Endothelial cell of umbilical vein (primary cell): Measurements from ENCODE around the gene EIF2AK2. TPM values are rescaled to one million over a fixed set of nuclear protein-coding genes. Genes with fewer than 3 reads are reported as not detected.

Source experiments
- BruUV-seq: library from RNA; stranded (reverse); fragments of 400-500 nt; replicated peaks from 2 replicates; lab custom pipeline; 2021; lab: Mats Ljungman, UMichigan
- CTCF ChIA-PET: fragments of 300-600, 350-600 bp; sonication (Branson Sonifier 250); formaldehyde crosslinking; loops from one replicate; lab custom pipeline; 2021; ENCODE audit warnings: antibody characterized with exemption, inconsistent platforms; lab: Charles Lee
- POLR2A ChIA-PET: fragments of 300-600, 350-600 bp; sonication (Branson Sonifier 250); formaldehyde crosslinking; loops from one replicate; lab custom pipeline; 2021; ENCODE audit warnings: antibody characterized with exemption, inconsistent platforms; lab: Charles Lee
- DNase-seq: peaks from one replicate; pipeline ENCODE4 v3.0.0-alpha.2; 2011; ENCODE audit warnings: low read depth, low spot score
- FAIRE-seq: peaks from 2 replicates; lab custom pipeline; 2011; peaks lifted over from hg19 to GRCh38; lab: Jason Lieb, UNC
- H2AFZ ChIP-seq: 2 replicates; pipeline ENCODE4 v1.6.0; 2012; ENCODE audit warnings: low read depth, low read length, control low read depth, inconsistent platforms
- H3K27ac ChIP-seq: 2 replicates; pipeline ENCODE4 v1.5.1; 2011; ENCODE audit warnings: low read depth, mild to moderate bottlenecking, control low read depth, low read length, moderate library complexity; ENCODE audit not compliant: insufficient read depth
- H3K27me3 ChIP-seq, 2 experiments: 2 replicates each; pipeline versions ENCODE4 v1.6.0 to v1.6.1; 2011; ENCODE audit warnings: low read length in 2 of 2, mixed read lengths in 1 of 2; ENCODE audit not compliant: control insufficient read depth in 2 of 2, insufficient read depth in 2 of 2
- H3K36me3 ChIP-seq, 2 experiments: 2 replicates in 1 of 2; 3 replicates in 1 of 2; pipeline ENCODE4 v1.5.1; 2011; ENCODE audit warnings: low read length in 2 of 2, mild to moderate bottlenecking in 1 of 2, moderate library complexity in 1 of 2; ENCODE audit not compliant: control insufficient read depth in 2 of 2, insufficient read depth in 2 of 2; ENCODE audit errors: extremely low read depth in 1 of 2
- H3K4me1 ChIP-seq: 3 replicates; pipeline ENCODE4 v1.5.1; 2011; ENCODE audit warnings: mild to moderate bottlenecking, low read length; ENCODE audit not compliant: control insufficient read depth, insufficient read depth; ENCODE audit errors: extremely low read depth
- H3K4me2 ChIP-seq: 2 replicates; pipeline ENCODE4 v1.6.1; 2011; ENCODE audit warnings: low read length, control low read depth, mixed read lengths; ENCODE audit not compliant: insufficient read depth
- H3K4me3 ChIP-seq, 3 experiments: fragments of 200-600 bp in 1 of 3; sonication (generic), shearing (Covaris generic) in 1 of 3; replicated peaks in 1 of 3; 2 replicates each; pipeline ENCODE4 v1.5.1; 2011 to 2016; ENCODE audit warnings: control low read depth in 3 of 3, low read length in 3 of 3, mild to moderate bottlenecking in 2 of 3, inconsistent platforms in 1 of 3, low read depth in 1 of 3, moderate library complexity in 1 of 3; ENCODE audit not compliant: insufficient read depth in 1 of 3
- H3K79me2 ChIP-seq: 2 replicates; pipeline ENCODE4 v1.6.0; 2012; ENCODE audit warnings: low read length, inconsistent platforms; ENCODE audit not compliant: control insufficient read depth, insufficient read depth
- H3K9ac ChIP-seq: replicated peaks from 2 replicates; pipeline ENCODE3; 2011; ENCODE audit warnings: low read length, control low read depth; ENCODE audit not compliant: insufficient read depth; ENCODE audit errors: extremely low read depth
- H3K9me1 ChIP-seq: replicated peaks from 3 replicates; pipeline ENCODE4 v1.6.0; 2011; ENCODE audit warnings: mild to moderate bottlenecking, low read length; ENCODE audit not compliant: control insufficient read depth, insufficient read depth; ENCODE audit errors: extremely low read depth
- H3K9me3 ChIP-seq: replicated peaks from 2 replicates; pipeline ENCODE4 v1.5.1; 2012; ENCODE audit warnings: low read length, inconsistent platforms; ENCODE audit not compliant: control insufficient read depth, insufficient read depth
- H4K20me1 ChIP-seq: replicated peaks from 2 replicates; pipeline ENCODE3; 2011; ENCODE audit warnings: mild to moderate bottlenecking, low read length; ENCODE audit not compliant: control insufficient read depth, insufficient read depth; ENCODE audit errors: extremely low read depth
- FOS ChIP-seq: IDR thresholded peaks from 2 replicates; pipeline ENCODE4 v1.6.1; 2011; ENCODE audit warnings: mild to moderate bottlenecking, low read length, moderate library complexity, borderline replicate concordance; ENCODE audit not compliant: insufficient read depth
- GATA2 ChIP-seq: IDR thresholded peaks from 2 replicates; pipeline ENCODE4 v1.7.0; 2011; ENCODE audit warnings: low read depth, mild to moderate bottlenecking, moderate library complexity, mixed read lengths, low read length; ENCODE audit not compliant: insufficient read length, insufficient read depth
- POLR2A ChIP-seq: IDR thresholded peaks from 2 replicates; pipeline ENCODE4 v1.6.1; 2012; ENCODE audit warnings: low read depth, mild to moderate bottlenecking, control low read depth, low read length
- POLR2AphosphoS5 ChIP-seq: IDR thresholded peaks from 2 replicates; pipeline ENCODE4 v1.6.1; 2012; ENCODE audit warnings: low read depth, mild to moderate bottlenecking, control low read depth, low read length, moderate library complexity; ENCODE audit not compliant: insufficient read depth
- dilution Hi-C: fragments of 300-500 bp; cut with MboI; formaldehyde crosslinking; loops from one replicate; pipeline ENCODE4 v1.15.0; 2019; ENCODE audit warnings: low sequenced_read_pairs; ENCODE audit not compliant: extremely low pct_ligation_motif_present
- intact Hi-C: fragments of 100-400 bp; cut with micrococcal nuclease; formaldehyde crosslinking; loops from one replicate; pipeline ENCODE4 v1.10.0; 2022
- polyA plus RNA-seq, 4 experiments: library from polyadenylated mRNA; depleted of rRNA in 3 of 4; stranded (reverse) in 3 of 4; unstranded in 1 of 4; fragments of >200 nt; gene quantifications; 2 replicates each; pipeline versions ENCODE4 v1.2.1 to v1.2.3, GENCODE V29; 2011 to 2012; ENCODE audit warnings: missing spikeins in 1 of 4
- total RNA-seq: library from RNA; stranded (reverse); gene quantifications from 2 replicates; pipeline ENCODE4 v1.2.3, GENCODE V29; 2021
- TF ChIP-seq, protein P1 (sequence below), 2 donors: IDR thresholded peaks; 1 replicate in 1 of 2; 2 replicates in 1 of 2; pipeline ENCODE4 v1.5.1; 2011; ENCODE audit warnings: low read length in 2 of 2, mild to moderate bottlenecking in 2 of 2, moderate library complexity in 2 of 2, control low read depth in 1 of 2, inconsistent platforms in 1 of 2, low read depth in 1 of 2; ENCODE audit not compliant: insufficient read depth in 1 of 2; ENCODE audit errors: extremely low read depth in 1 of 2
- TF ChIP-seq, protein P2 (sequence below): IDR thresholded peaks from 2 replicates; pipeline ENCODE4 v1.6.1; 2011; ENCODE audit not compliant: insufficient read depth, insufficient read length

Gene EIF2AK2
- total and polyA plus RNA-seq, 2 donors (not counting 3 experiments of a cell fraction or from before 2014, with no cell fraction given), result 8.0 to 41.1 TPM

DNA sequence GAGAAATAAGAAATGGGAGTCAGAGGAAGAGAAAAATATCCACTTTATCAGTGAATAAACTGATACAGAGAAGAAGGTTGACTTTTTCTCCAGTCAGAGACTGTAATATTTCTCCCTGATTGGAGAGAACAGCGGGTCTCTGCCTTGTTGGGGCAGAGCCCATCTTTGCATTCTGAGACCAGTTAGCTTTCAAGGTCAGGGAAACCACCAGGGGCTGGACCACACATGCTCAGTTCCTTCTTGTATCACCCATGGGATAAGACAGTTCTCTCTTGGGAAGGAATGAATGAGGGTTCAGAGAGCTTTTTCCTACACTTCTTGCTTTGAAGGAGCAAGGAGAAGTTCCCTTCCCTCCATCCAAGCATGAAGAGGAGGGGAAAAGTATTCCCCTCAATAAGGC is 60.2 kb downstream of the EIF2AK2 start:
- H3K4me3 ChIP-seq, result no peak overlapping the region
- no peaks in the 10 kb centered on the region for H3K79me2 ChIP-seq
- H3K36me3 ChIP-seq, result peaks cover 6% of the 10 kb centered on the region in 2 experiments
- no TSS peak for BruUV-seq
- no peaks in the 10 kb centered on the region for H3K9me3 ChIP-seq
- TF ChIP-seq, protein P1, sequence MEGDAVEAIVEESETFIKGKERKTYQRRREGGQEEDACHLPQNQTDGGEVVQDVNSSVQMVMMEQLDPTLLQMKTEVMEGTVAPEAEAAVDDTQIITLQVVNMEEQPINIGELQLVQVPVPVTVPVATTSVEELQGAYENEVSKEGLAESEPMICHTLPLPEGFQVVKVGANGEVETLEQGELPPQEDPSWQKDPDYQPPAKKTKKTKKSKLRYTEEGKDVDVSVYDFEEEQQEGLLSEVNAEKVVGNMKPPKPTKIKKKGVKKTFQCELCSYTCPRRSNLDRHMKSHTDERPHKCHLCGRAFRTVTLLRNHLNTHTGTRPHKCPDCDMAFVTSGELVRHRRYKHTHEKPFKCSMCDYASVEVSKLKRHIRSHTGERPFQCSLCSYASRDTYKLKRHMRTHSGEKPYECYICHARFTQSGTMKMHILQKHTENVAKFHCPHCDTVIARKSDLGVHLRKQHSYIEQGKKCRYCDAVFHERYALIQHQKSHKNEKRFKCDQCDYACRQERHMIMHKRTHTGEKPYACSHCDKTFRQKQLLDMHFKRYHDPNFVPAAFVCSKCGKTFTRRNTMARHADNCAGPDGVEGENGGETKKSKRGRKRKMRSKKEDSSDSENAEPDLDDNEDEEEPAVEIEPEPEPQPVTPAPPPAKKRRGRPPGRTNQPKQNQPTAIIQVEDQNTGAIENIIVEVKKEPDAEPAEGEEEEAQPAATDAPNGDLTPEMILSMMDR (IDR thresholded peaks at IDR 0.05; ENCODE audit: extremely low read depth in 1 of 2, insufficient read depth in 1 of 2, low read depth in 1 of 2, low read length in 2 of 2), result no peak
- TF ChIP-seq POLR2AphosphoS5 (no peak), FOS (no peak), POLR2A (no peak), GATA2 (no peak)
- TF ChIP-seq, protein P2, sequence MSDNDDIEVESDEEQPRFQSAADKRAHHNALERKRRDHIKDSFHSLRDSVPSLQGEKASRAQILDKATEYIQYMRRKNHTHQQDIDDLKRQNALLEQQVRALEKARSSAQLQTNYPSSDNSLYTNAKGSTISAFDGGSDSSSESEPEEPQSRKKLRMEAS, result no peak
- H3K9me1 ChIP-seq, result no peaks in the 10 kb centered on the region
- FAIRE-seq (no peak), DNase-seq (no peak)
- no peak overlapping the region for H2AFZ ChIP-seq
- intact Hi-C loops, result no loop called here
- H3K4me1 ChIP-seq, result no peaks in the 10 kb centered on the region
- dilution Hi-C loops, result no loop called here
- H3K4me2 ChIP-seq, result no peak overlapping the region
- H3K9ac ChIP-seq, result no peak overlapping the region
- ChIA-PET POLR2A (no interaction called here), CTCF (no interaction called here)
- no peaks in the 10 kb centered on the region for H3K27me3 ChIP-seq
- H4K20me1 ChIP-seq, result no peaks in the 10 kb centered on the region
- H3K27ac ChIP-seq, result no peak overlapping the region

DNA sequence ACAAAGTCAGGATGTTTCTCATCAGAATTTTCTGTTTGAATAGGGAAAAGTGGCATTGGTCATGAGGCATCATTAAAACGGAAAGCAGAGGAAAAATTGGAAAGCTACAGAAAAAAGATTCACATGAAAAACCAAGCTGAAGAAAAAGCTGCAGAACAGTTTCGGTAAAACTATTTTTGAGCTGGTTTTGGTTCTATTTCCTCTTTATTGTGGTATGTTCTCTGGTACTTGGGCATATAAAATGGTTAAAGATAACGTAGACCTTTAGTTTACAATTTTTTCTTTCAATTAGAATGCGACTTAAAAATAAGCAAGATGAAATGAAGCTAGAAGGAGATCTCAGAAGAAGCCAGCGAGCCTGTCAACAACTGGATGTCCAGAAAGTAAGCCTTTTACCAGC is 64.9 kb downstream of the EIF2AK2 start:
- H3K79me2 ChIP-seq, result no peaks in the 10 kb centered on the region
- BruUV-seq, result no TSS peak
- no peak for DNase-seq
- no peak overlapping the region for H3K9ac ChIP-seq
- H3K27ac ChIP-seq, result no peak overlapping the region
- no peak overlapping the region for H2AFZ ChIP-seq
- CTCF ChIA-PET, result no interaction called here
- H3K9me1 ChIP-seq, result no peaks in the 10 kb centered on the region
- POLR2A ChIA-PET, result no interaction called here
- intact Hi-C loops, result no loop called here
- no peak for FAIRE-seq
- no peaks in the 10 kb centered on the region for H3K27me3 ChIP-seq
- dilution Hi-C loops, result no loop called here
- H3K4me1 ChIP-seq, result no peaks in the 10 kb centered on the region
- no peaks in the 10 kb centered on the region for H3K9me3 ChIP-seq
- TF ChIP-seq POLR2AphosphoS5 (no peak), FOS (no peak)
- no peak overlapping the region for H3K4me3 ChIP-seq
- H3K36me3 ChIP-seq, result peaks cover 6 to 11% of the 10 kb centered on the region in 2 experiments
- H4K20me1 ChIP-seq, result no peaks in the 10 kb centered on the region
- no peak overlapping the region for H3K4me2 ChIP-seq
